OCI-LY7 (cell line): Measurements from ENCODE around the gene ARHGEF10L. TPM values are rescaled to one million over a fixed set of nuclear protein-coding genes. Genes with fewer than 3 reads are reported as not detected.

Experiments used
- BruUV-seq: library from RNA; stranded (reverse); fragments of 400-500 nt; replicated peaks from 2 replicates; lab custom pipeline; 2021; lab: Mats Ljungman, UMichigan
- CTCF ChIA-PET: fragments of 300-600 bp; sonication (Branson Sonifier 250); formaldehyde crosslinking; loops from one replicate; lab custom pipeline; 2022; ENCODE audit warnings: antibody characterized with exemption; ENCODE audit not compliant: unreplicated experiment; lab: Charles Lee
- POLR2A ChIA-PET: fragments of 300-600 bp; sonication (Branson Sonifier 250); formaldehyde crosslinking; loops from one replicate; lab custom pipeline; 2022; ENCODE audit warnings: antibody characterized with exemption; lab: Charles Lee
- DNase-seq: peaks from one replicate; pipeline ENCODE4 v3.0.0-alpha.2; 2015; ENCODE audit warnings: low spot score
- H2AFZ ChIP-seq: fragments of 200-600 bp; sonication (generic), shearing (Covaris generic); 2 replicates; pipeline ENCODE4 v1.6.1; 2014; ENCODE audit warnings: mild to moderate bottlenecking, antibody characterized with exemption, low read length, moderate library complexity
- H3K27ac ChIP-seq: fragments of 200-600 bp; sonication (generic); 2 replicates; pipeline ENCODE4 v1.5.1; 2014; ENCODE audit warnings: mixed run types, low read depth, mild to moderate bottlenecking, moderate library complexity, low read length, inconsistent platforms; ENCODE audit not compliant: poor library complexity, severe bottlenecking
- H3K36me3 ChIP-seq: fragments of 200-600 bp; sonication (generic); 2 replicates; pipeline ENCODE4 v1.6.1; 2014; ENCODE audit warnings: mild to moderate bottlenecking, antibody characterized with exemption, low read length, moderate library complexity, mixed read lengths; ENCODE audit not compliant: insufficient read depth
- H3K4me1 ChIP-seq: fragments of 200-600 bp; sonication (generic); 2 replicates; pipeline ENCODE4 v1.5.1; 2014; ENCODE audit warnings: mild to moderate bottlenecking, low read length; ENCODE audit not compliant: insufficient read depth, poor library complexity, severe bottlenecking
- H3K4me2 ChIP-seq: fragments of 200-600 bp; sonication (generic); 2 replicates; pipeline ENCODE4 v1.6.1; 2014; ENCODE audit warnings: mild to moderate bottlenecking, low read length
- H3K4me3 ChIP-seq: fragments of 200-600 bp; sonication (generic); 2 replicates; pipeline ENCODE4 v1.5.1; 2014; ENCODE audit warnings: mild to moderate bottlenecking, low read depth, low read length; ENCODE audit not compliant: poor library complexity, severe bottlenecking
- H3K79me2 ChIP-seq: fragments of 200-600 bp; sonication (generic); 2 replicates; pipeline ENCODE4 v1.6.1; 2016; ENCODE audit warnings: low read depth, mild to moderate bottlenecking, low read length, moderate library complexity, mixed read lengths; ENCODE audit not compliant: insufficient read depth
- H3K9me2 ChIP-seq: fragments of 200-600 bp; sonication (generic); 2 replicates; pipeline ENCODE4 v1.6.1; 2016; ENCODE audit warnings: mild to moderate bottlenecking, low read length, mixed read lengths; ENCODE audit not compliant: insufficient read depth
- H3K9me3 ChIP-seq: fragments of 200-600 bp; sonication (generic); 2 replicates; pipeline ENCODE4 v1.6.1; 2014; ENCODE audit warnings: mild to moderate bottlenecking, mixed run types, low read length, mixed read lengths
- H4K20me1 ChIP-seq: fragments of 200-600 bp; sonication (generic); 2 replicates; pipeline ENCODE4 v1.6.1; 2014; ENCODE audit warnings: mild to moderate bottlenecking, antibody characterized with exemption, low read length, moderate library complexity, mixed read lengths; ENCODE audit not compliant: insufficient read depth
- EZH2phosphoT487 ChIP-seq: fragments of 200-600 bp; sonication (generic); IDR thresholded peaks from 2 replicates; pipeline ENCODE4 v1.6.1; 2018; ENCODE audit warnings: low read depth, borderline replicate concordance, mild to moderate bottlenecking, mixed run types, antibody characterized with exemption, low read length, moderate library complexity, mixed read lengths
- intact Hi-C: fragments of 100-400 bp; cut with micrococcal nuclease; formaldehyde crosslinking; loops from one replicate; pipeline ENCODE4 v1.10.0; 2022; ENCODE audit not compliant: unreplicated experiment
- total RNA-seq, 2 experiments: library from RNA; depleted of rRNA in 1 of 2; stranded (reverse); fragments of >200 nt in 1 of 2; shearing (Covaris generic) in 1 of 2; gene quantifications; 2 replicates each; pipeline ENCODE4 v1.2.3, GENCODE V29; 2014 to 2022
- TF ChIP-seq, protein P1 (sequence below): fragments of 200-600 bp; sonication (generic); conservative IDR thresholded peaks from 2 replicates; pipeline ENCODE4 v1.5.1; 2014; ENCODE audit warnings: mild to moderate bottlenecking, antibody characterized with exemption, low read length, moderate library complexity, mixed read lengths

ARHGEF10L gene
- total RNA-seq, 2 experiments from 2014 or later = 2.4 TPM; not detected in 1

DNA sequence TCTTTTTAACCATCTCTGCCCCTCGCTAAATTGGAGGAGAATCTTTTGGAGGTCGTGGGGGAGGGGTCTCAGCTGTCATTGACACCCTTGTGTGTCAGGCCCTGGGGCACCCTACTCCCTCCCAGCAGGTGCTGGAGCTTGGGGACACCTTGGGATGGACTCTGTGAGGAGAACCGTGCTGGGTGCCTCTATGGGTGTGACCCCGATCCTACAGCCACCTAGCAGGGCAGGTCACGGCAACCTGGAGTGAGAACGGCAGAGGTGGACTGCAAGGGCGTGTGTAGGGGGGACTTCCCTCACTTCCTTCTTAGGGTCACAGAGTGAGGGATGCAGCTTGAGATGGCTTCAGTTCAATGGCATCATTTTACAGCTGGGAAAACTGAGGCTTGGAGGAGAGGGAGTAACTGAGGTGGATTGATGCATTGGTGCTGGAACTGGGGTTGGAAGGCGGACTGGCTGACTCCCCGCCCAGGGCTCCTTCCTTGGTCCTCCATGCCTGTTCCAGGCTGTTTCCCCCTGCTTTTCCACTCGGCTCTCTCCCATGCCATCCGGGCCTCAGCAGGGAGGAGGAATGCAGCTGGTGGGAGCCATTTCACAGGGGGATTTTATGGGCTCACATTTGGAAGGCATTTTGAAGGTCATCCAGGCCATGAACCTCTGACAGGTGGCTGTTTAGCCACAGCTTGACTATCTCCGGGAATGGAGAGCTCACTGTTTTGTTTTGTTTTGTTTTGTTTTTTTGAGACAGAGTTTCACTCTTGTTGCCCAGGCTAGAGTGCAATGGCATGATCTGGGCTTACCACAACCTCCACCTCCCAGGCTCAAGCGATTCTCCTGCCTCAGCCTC lies 18.8 kb upstream of the ARHGEF10L start:
- Histone ChIP-seq H3K79me2 (no peaks in the 10 kb centered on the region), H3K9me2 (no peaks in the 10 kb centered on the region), H3K27ac (no peak overlapping the region), H3K4me3 (no peak overlapping the region), H3K36me3 (no peaks in the 10 kb centered on the region), H3K9me3 (no peaks in the 10 kb centered on the region), H3K4me1 (no peaks in the 10 kb centered on the region), H4K20me1 (no peaks in the 10 kb centered on the region), H2AFZ (no peak overlapping the region), H3K4me2 (no peak overlapping the region)
- ChIA-PET CTCF (no interaction called here), POLR2A (interaction anchor here (0.7 kb wide), 1 partner anchor 14 kb away, joined by 3 read pairs; no protein-coding TSS in a partner anchor)
- DNase-seq = no peak
- BruUV-seq = no TSS peak
- no peak for TF ChIP-seq EZH2phosphoT487
- TF ChIP-seq, protein P1, sequence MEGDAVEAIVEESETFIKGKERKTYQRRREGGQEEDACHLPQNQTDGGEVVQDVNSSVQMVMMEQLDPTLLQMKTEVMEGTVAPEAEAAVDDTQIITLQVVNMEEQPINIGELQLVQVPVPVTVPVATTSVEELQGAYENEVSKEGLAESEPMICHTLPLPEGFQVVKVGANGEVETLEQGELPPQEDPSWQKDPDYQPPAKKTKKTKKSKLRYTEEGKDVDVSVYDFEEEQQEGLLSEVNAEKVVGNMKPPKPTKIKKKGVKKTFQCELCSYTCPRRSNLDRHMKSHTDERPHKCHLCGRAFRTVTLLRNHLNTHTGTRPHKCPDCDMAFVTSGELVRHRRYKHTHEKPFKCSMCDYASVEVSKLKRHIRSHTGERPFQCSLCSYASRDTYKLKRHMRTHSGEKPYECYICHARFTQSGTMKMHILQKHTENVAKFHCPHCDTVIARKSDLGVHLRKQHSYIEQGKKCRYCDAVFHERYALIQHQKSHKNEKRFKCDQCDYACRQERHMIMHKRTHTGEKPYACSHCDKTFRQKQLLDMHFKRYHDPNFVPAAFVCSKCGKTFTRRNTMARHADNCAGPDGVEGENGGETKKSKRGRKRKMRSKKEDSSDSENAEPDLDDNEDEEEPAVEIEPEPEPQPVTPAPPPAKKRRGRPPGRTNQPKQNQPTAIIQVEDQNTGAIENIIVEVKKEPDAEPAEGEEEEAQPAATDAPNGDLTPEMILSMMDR = no peak
- intact Hi-C loops = no loop called here

DNA sequence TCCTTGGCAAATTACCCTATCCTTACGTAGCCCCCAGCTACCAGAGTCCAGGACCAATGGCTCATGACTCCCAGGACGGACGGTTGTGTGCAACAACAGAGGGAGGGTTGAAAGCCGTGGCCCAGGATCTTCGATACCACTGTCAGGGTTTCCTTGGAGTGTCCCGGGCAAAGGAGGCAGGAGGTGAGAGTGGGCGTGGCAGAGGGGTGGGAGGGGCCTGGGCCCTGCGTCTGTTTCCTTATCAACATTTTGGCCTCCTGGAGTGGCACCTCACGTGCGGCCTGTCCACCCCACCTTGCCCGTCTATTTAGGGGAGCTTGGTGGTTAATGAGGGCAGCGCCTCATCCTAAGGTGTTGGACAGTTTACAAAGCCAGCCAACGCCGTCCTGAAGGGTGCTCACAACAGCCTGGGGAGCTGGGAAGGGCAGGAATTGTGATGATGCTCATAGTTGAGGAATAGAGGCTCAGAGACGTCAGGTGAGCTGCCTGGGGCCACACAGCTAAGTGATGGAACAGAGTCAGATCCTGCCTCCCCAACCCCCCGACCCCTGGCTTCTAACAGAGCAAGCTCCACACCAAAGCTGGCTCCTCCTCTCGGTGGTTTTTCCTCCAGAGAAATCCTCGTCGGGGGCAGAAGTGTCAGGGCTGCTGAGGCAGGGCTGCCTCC lies 17.4 kb upstream of the ARHGEF10L start:
- ChIA-PET CTCF (no interaction called here), POLR2A (no interaction called here)
- H3K4me3 ChIP-seq = no peak overlapping the region
- no peak overlapping the region for H3K27ac ChIP-seq
- BruUV-seq = no TSS peak
- H3K79me2 ChIP-seq = no peaks in the 10 kb centered on the region
- no peaks in the 10 kb centered on the region for H3K9me3 ChIP-seq
- H3K36me3 ChIP-seq = no peaks in the 10 kb centered on the region
- intact Hi-C loops = no loop called here
- no peaks in the 10 kb centered on the region for H4K20me1 ChIP-seq
- TF ChIP-seq, protein P1 = no peak
- TF ChIP-seq EZH2phosphoT487 = no peak
- H3K4me1 ChIP-seq = no peaks in the 10 kb centered on the region
- H2AFZ ChIP-seq = no peak overlapping the region
- no peak for DNase-seq
- no peak overlapping the region for H3K4me2 ChIP-seq
- no peaks in the 10 kb centered on the region for H3K9me2 ChIP-seq
